Thoracic aorta (tissue), 2 donors: Measurements from ENCODE around the gene TYSND1. TPM values are rescaled to one million over a fixed set of nuclear protein-coding genes. Genes with fewer than 3 reads are reported as not detected.
"Not testable (repeated sequence)": the region's sequence is repeated elsewhere in the genome, so short reads cannot be mapped to it uniquely, and the experiment has no call there.

ENCODE experiments used
- ATAC-seq: fragments of 150-250 bp; one replicate; pipeline ENCODE4 v1.8.0; 2017; ENCODE audit warnings: low read depth; ENCODE audit not compliant: insufficient number of reproducible peaks, low FRiP score
- DNase-seq: peaks from one replicate; pipeline ENCODE4 v3.0.0-alpha.2; 2020; ENCODE audit warnings: low spot score
- H3K27ac ChIP-seq, 2 donors: fragments of 200-600 bp; sonication (generic); 1 replicate in 1 of 2; 2 replicates in 1 of 2; pipeline ENCODE4 v1.5.1; 2016; ENCODE audit warnings: mild to moderate bottlenecking in 2 of 2, moderate library complexity in 2 of 2
- H3K27me3 ChIP-seq: fragments of 200-600 bp; sonication (generic); replicated peaks from 2 replicates; pipeline ENCODE4 v1.6.0; 2016; ENCODE audit warnings: mild to moderate bottlenecking; ENCODE audit not compliant: insufficient read depth
- H3K36me3 ChIP-seq: fragments of 200-600 bp; sonication (generic); one replicate; pipeline ENCODE4 v1.5.1; 2016
- H3K4me1 ChIP-seq, 2 donors: fragments of 200-600 bp; sonication (generic); 1 replicate in 1 of 2; 2 replicates in 1 of 2; pipeline versions ENCODE4 v1.5.1 to v1.6.0; 2016; ENCODE audit warnings: low read depth in 2 of 2, mild to moderate bottlenecking in 1 of 2; ENCODE audit not compliant: control insufficient read depth in 1 of 2
- H3K4me3 ChIP-seq: fragments of 200-600 bp; sonication (generic); 2 replicates; pipeline ENCODE4 v1.5.1; 2016; ENCODE audit warnings: mild to moderate bottlenecking
- H3K9me3 ChIP-seq: fragments of 200-600 bp; sonication (generic); 2 replicates; pipeline ENCODE4 v1.5.1; 2016
- CTCF ChIP-seq: fragments of 200-600 bp; sonication (generic); IDR thresholded peaks from one replicate; pipeline ENCODE4 v1.5.1; 2019; ENCODE audit warnings: antibody characterized with exemption
- total RNA-seq, 2 donors: library from RNA; depleted of rRNA; stranded (reverse); fragments of >200 nt; gene quantifications; one replicate each; pipeline versions ENCODE4 v1.1.0 to v1.2.3, GENCODE V29; 2016

The TYSND1 gene
- total RNA-seq, 2 donors from 2014 or later: 11.4 to 12.2 TPM

- H3K4me3 ChIP-seq: no peak overlapping the region
- no peaks in the 10 kb centered on the region for H3K9me3 ChIP-seq
- H3K4me1 ChIP-seq: peaks cover 54 to 73% of the 10 kb centered on the region in 2 donors
- no peak for TF ChIP-seq CTCF
- no peak for DNase-seq
- H3K27ac ChIP-seq: no peak overlapping the region
- H3K27me3 ChIP-seq: no peaks in the 10 kb centered on the region
- no peaks in the 10 kb centered on the region for H3K36me3 ChIP-seq
- no peak for ATAC-seq
Observed at GRCh38 chr10:70164163-70164562, 17.7 kb upstream of the TYSND1 start.

GRCh38 chr10:70163448-70163847, 16.9 kb upstream of the TYSND1 start:
- ATAC-seq (no peak), DNase-seq (no peak)
- no peak for TF ChIP-seq CTCF
- no peaks in the 10 kb centered on the region for H3K9me3 ChIP-seq
- peaks cover 47 to 66% of the 10 kb centered on the region in 2 donors for H3K4me1 ChIP-seq
- no peak overlapping the region for H3K4me3 ChIP-seq
- no peaks in the 10 kb centered on the region for H3K36me3 ChIP-seq
- H3K27ac ChIP-seq: no peak overlapping the region
- no peaks in the 10 kb centered on the region for H3K27me3 ChIP-seq

- Histone ChIP-seq H3K4me1 (peaks cover 41 to 60% of the 10 kb centered on the region in 2 donors), H3K36me3 (peaks cover 5% of the 10 kb centered on the region), H3K27me3 (no peaks in the 10 kb centered on the region), H3K27ac (no peak overlapping the region), H3K9me3 (no peaks in the 10 kb centered on the region), H3K4me3 (no peak overlapping the region)
- TF ChIP-seq CTCF: no peak
- ATAC-seq (no peak), DNase-seq (no peak)
Observed at GRCh38 chr10:70162892-70163201, 16.3 kb upstream of the TYSND1 start.

GRCh38 chr10:70162151-70162891, 15.8 kb upstream of the TYSND1 start:
- H3K36me3 ChIP-seq: peaks cover 8% of the 10 kb centered on the region
- peaks cover 35 to 54% of the 10 kb centered on the region in 2 donors for H3K4me1 ChIP-seq
- ATAC-seq: no peak
- H3K27ac ChIP-seq: no peak overlapping the region
- DNase-seq: no peak
- H3K4me3 ChIP-seq: no peak overlapping the region
- no peak for TF ChIP-seq CTCF
- H3K27me3 ChIP-seq: no peaks in the 10 kb centered on the region
- no peaks in the 10 kb centered on the region for H3K9me3 ChIP-seq

GRCh38 chr10:70160798-70161197, 14.3 kb upstream of the TYSND1 start:
- ATAC-seq (no peak), DNase-seq (no peak)
- H3K36me3 ChIP-seq: peaks cover 21% of the 10 kb centered on the region
- H3K27ac ChIP-seq: no peak overlapping the region
- no peaks in the 10 kb centered on the region for H3K27me3 ChIP-seq
- no peaks in the 10 kb centered on the region for H3K9me3 ChIP-seq
- H3K4me3 ChIP-seq: no peak overlapping the region
- H3K4me1 ChIP-seq: peaks cover 26 to 39% of the 10 kb centered on the region in 2 donors
- no peak for TF ChIP-seq CTCF

GRCh38 chr10:70159366-70159765, 12.9 kb upstream of the TYSND1 start:
- not testable (repeated sequence) for DNase-seq, H3K9me3 ChIP-seq, H3K27ac ChIP-seq, H3K4me3 ChIP-seq, ATAC-seq, H3K27me3 ChIP-seq
- Histone ChIP-seq H3K4me1 (peaks cover 26 to 39% of the 10 kb centered on the region in 2 donors), H3K36me3 (peaks cover 35% of the 10 kb centered on the region)
